ENCODE data around the gene ALDH1B1. TPM values are rescaled to one million over a fixed set of nuclear protein-coding genes. Genes with fewer than 3 reads are reported as not detected.

The ALDH1B1 gene
- total RNA-seq, 1 donor from 2014 or later, result 32.1 TPM

DNA sequence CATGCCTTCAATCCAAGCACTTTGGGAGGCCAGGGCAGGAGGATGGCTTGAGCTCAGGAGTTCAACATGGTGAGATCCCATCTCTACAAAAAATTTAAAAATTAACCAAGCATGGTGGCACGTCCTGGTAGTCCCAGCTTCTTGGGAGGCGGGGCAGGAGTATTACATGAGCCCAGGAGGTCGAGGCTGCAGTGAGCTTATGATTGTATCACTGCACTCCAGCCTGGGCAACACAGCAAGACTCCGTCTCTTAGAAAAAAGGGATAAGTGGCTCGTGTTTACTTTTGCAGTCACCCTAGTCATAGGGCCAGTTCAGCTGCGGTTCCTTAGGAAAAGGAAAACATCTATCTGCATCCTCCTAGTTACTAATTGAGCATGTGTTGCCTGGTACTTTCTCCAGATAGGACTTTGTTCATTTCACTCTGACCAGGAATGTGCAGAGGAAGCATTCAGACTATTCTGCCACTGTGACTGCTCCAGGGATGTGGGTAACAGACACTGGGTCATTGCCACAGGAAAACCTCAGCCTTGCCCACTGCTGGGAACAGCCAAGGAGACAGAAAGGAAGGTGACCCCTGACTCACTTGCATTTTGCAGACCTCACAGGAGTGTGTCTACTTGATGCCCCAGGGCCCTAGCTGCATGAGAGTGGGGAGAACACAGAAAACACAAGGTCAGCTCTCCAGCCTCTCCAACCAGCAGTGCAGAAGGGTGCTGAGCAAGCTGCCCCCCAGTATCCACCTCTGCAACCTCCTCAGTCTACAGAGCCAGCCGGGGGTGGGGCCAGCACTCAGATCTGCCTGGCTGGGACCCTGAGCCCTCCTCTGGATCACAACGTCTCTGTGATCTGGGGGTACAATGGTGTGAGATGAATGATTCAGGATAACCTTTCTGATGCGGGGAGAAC lies 33.9 kb upstream of the ALDH1B1 start:
- no peak for DNase-seq (ENCODE audit: low spot score, unreplicated experiment)
- H3K36me3 Mint-ChIP-seq (ENCODE audit: insufficient read depth), result no peaks in the 10 kb centered on the region
- H3K27ac Mint-ChIP-seq, result no peak overlapping the region
- no peak overlapping the region for H3K4me3 Mint-ChIP-seq (ENCODE audit: low read depth)
- H3K27me3 Mint-ChIP-seq, result peaks cover 6% of the 10 kb centered on the region
- no peaks in the 10 kb centered on the region for H3K9me3 Mint-ChIP-seq (ENCODE audit: low read depth)
- TF ChIP-seq, protein P1, sequence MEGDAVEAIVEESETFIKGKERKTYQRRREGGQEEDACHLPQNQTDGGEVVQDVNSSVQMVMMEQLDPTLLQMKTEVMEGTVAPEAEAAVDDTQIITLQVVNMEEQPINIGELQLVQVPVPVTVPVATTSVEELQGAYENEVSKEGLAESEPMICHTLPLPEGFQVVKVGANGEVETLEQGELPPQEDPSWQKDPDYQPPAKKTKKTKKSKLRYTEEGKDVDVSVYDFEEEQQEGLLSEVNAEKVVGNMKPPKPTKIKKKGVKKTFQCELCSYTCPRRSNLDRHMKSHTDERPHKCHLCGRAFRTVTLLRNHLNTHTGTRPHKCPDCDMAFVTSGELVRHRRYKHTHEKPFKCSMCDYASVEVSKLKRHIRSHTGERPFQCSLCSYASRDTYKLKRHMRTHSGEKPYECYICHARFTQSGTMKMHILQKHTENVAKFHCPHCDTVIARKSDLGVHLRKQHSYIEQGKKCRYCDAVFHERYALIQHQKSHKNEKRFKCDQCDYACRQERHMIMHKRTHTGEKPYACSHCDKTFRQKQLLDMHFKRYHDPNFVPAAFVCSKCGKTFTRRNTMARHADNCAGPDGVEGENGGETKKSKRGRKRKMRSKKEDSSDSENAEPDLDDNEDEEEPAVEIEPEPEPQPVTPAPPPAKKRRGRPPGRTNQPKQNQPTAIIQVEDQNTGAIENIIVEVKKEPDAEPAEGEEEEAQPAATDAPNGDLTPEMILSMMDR (IDR thresholded peaks at IDR 0.05; ENCODE audit: unreplicated experiment), result no peak
- H3K4me1 Mint-ChIP-seq (ENCODE audit: low read depth), result peaks cover 37% of the 10 kb centered on the region

DNA sequence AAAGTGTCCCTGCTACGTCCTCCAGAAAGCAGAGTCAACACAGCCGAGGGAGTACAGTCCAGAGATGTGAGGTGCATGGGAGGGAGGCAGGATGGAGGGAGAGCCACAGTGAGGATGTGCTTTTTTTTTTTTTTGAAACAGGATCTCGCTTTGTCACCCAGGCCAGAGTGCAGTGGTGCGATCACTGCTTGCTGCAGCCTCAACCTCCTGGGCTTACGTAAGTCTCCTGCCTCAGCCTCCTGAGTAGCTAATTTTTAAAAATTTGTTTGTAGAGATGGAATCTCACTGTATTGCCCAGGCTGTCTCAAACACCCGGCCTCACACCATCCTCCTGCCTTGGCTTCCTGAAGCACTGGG lies 33.2 kb upstream of the ALDH1B1 start:
- Mint-ChIP-seq H3K4me1 (ENCODE audit: low read depth) (peaks cover 34% of the 10 kb centered on the region), H3K4me3 (ENCODE audit: low read depth) (no peak overlapping the region), H3K27ac (no peak overlapping the region), H3K27me3 (peaks cover 6% of the 10 kb centered on the region), H3K36me3 (ENCODE audit: insufficient read depth) (no peaks in the 10 kb centered on the region), H3K9me3 (ENCODE audit: low read depth) (no peaks in the 10 kb centered on the region)
- no peak for DNase-seq (ENCODE audit: low spot score, unreplicated experiment)
- TF ChIP-seq, protein P1 (IDR thresholded peaks at IDR 0.05; ENCODE audit: unreplicated experiment), result no peak

DNA sequence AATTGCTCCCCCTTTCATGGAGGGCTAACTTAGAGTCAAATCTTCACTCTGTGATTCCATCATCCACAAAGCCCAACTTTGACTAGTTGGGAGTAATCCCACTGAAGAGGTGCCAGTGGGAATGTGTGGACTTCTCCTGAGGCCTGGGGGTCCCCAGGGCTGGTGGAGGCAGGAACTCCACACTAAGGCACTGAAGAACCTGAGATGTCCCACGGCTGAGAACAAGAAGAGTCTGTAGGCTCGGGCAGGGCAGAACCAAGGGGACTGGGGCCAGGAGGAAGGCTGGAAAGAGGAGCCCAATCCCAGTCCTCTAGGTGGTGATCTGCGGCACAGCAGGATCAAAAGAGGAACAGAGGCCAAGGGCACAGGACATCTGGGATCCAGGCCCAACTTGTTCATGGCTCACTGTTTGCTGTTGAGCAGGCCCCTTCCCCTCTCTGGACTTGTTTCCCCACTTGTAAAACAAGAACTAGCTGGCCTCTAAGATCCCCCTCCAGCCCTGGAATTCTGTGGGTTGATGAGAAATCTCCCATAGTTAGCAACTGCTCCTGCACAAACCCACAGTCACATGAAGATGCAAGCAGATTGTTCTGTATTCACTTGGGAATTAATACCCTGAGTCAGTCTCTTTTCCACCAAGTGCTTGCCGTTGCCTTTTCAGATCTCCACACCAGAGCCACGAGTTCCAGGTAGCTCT lies 32.7 kb upstream of the ALDH1B1 start:
- no peak for DNase-seq (ENCODE audit: low spot score, unreplicated experiment)
- TF ChIP-seq, protein P1 (IDR thresholded peaks at IDR 0.05; ENCODE audit: unreplicated experiment), result no peak
- H3K9me3 Mint-ChIP-seq (ENCODE audit: low read depth), result no peaks in the 10 kb centered on the region
- no peak overlapping the region for H3K27ac Mint-ChIP-seq
- peaks cover 6% of the 10 kb centered on the region for H3K27me3 Mint-ChIP-seq
- H3K4me3 Mint-ChIP-seq (ENCODE audit: low read depth), result no peak overlapping the region
- peaks cover 30% of the 10 kb centered on the region for H3K4me1 Mint-ChIP-seq (ENCODE audit: low read depth)
- H3K36me3 Mint-ChIP-seq (ENCODE audit: insufficient read depth), result no peaks in the 10 kb centered on the region

DNA sequence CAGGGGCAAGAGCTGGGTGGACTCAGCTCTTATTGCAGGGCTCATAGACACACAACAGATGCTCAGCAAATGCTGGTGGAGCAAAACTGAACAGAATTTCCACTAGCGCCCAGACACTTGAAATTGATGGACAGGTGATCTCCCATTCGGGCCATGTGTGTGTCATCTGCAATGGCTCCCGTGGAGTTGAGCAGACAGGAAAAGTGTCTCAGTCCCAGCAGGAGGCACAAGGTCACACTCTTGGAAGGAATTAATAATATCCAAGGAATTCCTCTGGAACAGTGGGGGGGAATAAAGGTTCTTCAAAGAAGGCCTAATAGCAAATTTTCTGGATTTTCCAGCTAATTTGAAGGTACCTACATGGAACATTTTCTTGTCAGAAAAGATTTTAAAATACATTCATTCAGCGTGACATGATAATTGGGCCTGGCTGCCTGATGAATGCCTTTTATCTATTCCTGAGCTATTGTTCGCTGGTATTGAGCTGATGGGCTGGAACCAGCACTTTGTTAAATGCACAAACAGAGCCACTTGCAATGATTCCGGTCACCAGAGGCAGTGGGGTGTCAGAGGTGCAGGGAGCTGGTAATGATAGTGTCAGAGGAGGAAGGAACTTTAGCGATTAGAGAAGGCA lies 31.5 kb upstream of the ALDH1B1 start:
- peaks cover 20% of the 10 kb centered on the region for H3K4me1 Mint-ChIP-seq (ENCODE audit: low read depth)
- DNase-seq (ENCODE audit: low spot score, unreplicated experiment), result no peak
- TF ChIP-seq, protein P1 (IDR thresholded peaks at IDR 0.05; ENCODE audit: unreplicated experiment), result no peak
- no peak overlapping the region for H3K27ac Mint-ChIP-seq
- H3K4me3 Mint-ChIP-seq (ENCODE audit: low read depth), result no peak overlapping the region
- no peaks in the 10 kb centered on the region for H3K9me3 Mint-ChIP-seq (ENCODE audit: low read depth)
- H3K27me3 Mint-ChIP-seq, result peaks cover 6% of the 10 kb centered on the region
- no peaks in the 10 kb centered on the region for H3K36me3 Mint-ChIP-seq (ENCODE audit: insufficient read depth)

DNA sequence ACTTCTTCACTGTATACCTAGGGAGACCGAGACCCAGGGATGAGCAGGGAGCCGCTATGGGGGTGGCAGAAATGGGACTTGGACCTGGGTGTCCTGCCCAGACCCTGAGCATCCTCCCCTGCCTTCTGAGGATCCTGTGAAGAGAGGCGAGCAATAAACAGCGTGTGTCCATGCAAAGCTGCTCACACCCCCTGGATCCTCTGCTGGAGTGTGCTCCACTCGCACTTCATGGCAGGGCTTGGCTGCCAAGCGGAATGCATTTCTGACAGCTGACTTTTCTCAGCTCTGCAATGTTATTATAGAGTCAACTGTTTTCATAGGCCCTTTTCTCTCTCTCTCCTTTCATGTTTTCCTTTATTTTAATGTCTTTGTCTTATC lies 31.0 kb upstream of the ALDH1B1 start:
- no peaks in the 10 kb centered on the region for H3K36me3 Mint-ChIP-seq (ENCODE audit: insufficient read depth)
- H3K27ac Mint-ChIP-seq, result no peak overlapping the region
- TF ChIP-seq, protein P1 (IDR thresholded peaks at IDR 0.05; ENCODE audit: unreplicated experiment), result no peak
- no peaks in the 10 kb centered on the region for H3K9me3 Mint-ChIP-seq (ENCODE audit: low read depth)
- H3K27me3 Mint-ChIP-seq, result peaks cover 6% of the 10 kb centered on the region
- peaks cover 19% of the 10 kb centered on the region for H3K4me1 Mint-ChIP-seq (ENCODE audit: low read depth)
- no peak for DNase-seq (ENCODE audit: low spot score, unreplicated experiment)
- no peak overlapping the region for H3K4me3 Mint-ChIP-seq (ENCODE audit: low read depth)

All from progenitor cell of endocrine pancreas (in vitro differentiated cells).